Erythroblast (primary cell): Measurements from ENCODE around the gene CCR1.

Source experiments
- GATA1 ChIP-seq: IDR thresholded peaks from 2 replicates; pipeline ENCODE4 v1.6.1; 2011; ENCODE audit warnings: low read depth, mild to moderate bottlenecking, control low read depth, low read length, moderate library complexity
- POLR2A ChIP-seq: IDR thresholded peaks from 2 replicates; pipeline ENCODE4 v1.6.1; 2011; ENCODE audit warnings: mild to moderate bottlenecking, low read length

DNA sequence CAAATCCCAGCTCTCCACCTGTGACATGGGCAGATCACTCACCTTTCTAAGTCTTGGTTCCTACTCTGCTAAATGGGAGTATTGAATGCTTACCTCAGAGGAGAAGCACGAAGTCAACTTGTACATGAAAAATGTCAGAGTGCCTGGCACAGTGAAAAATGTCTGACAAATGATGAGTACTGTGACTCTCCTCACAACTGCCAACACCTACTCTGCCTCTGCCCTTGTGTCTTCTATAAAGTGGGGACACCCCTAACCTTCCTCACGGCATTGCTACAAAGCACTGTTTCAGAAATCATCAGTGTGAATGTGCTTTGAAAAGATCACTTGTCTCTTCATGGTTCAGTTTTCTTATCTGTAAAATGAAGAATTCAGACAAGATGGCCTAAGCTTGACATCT lies 940 bp upstream of the CCR1 start:
- TF ChIP-seq POLR2A (no peak), GATA1 (no peak)
